H9 (cell line): ENCODE results near the gene PRKAG2. TPM values are rescaled to one million over a fixed set of nuclear protein-coding genes. Genes with fewer than 3 reads are reported as not detected.

Source experiments
- DNase-seq: peaks from one replicate; pipeline ENCODE4 v3.0.0-alpha.2; 2017
- H2AFZ ChIP-seq: one replicate; pipeline ENCODE4 v1.6.1; 2013; ENCODE audit warnings: mild to moderate bottlenecking, low read length, control low read depth, moderate library complexity
- H2AK5ac ChIP-seq: 2 replicates; pipeline ENCODE4 v1.6.1; 2013; ENCODE audit warnings: low read length, control low read depth, mixed read lengths; ENCODE audit not compliant: insufficient read length
- H2BK120ac ChIP-seq: one replicate; pipeline ENCODE4 v1.6.1; 2013; ENCODE audit warnings: low read depth, mild to moderate bottlenecking, low read length, control low read depth, inconsistent platforms; ENCODE audit not compliant: poor library complexity, severe bottlenecking
- H2BK12ac ChIP-seq: 2 replicates; pipeline ENCODE4 v1.6.1; 2013; ENCODE audit warnings: low read length, control low read depth, mixed read lengths, low read depth; ENCODE audit not compliant: insufficient read length
- H2BK15ac ChIP-seq: 2 replicates; pipeline ENCODE4 v1.6.1; 2013; ENCODE audit warnings: low read depth, low read length, control low read depth
- H2BK20ac ChIP-seq: one replicate; pipeline ENCODE4 v1.6.1; 2013; ENCODE audit warnings: low read depth, mild to moderate bottlenecking, low read length, control low read depth, inconsistent platforms; ENCODE audit not compliant: poor library complexity, severe bottlenecking
- H2BK5ac ChIP-seq: 2 replicates; pipeline ENCODE4 v1.6.1; 2013; ENCODE audit warnings: low read length, control low read depth, mixed read lengths; ENCODE audit not compliant: insufficient read length
- H3K14ac ChIP-seq: 2 replicates; pipeline ENCODE4 v1.6.1; 2013; ENCODE audit warnings: low read length, control low read depth; ENCODE audit not compliant: insufficient read depth
- H3K18ac ChIP-seq: 2 replicates; pipeline ENCODE4 v1.6.1; 2013; ENCODE audit warnings: low read depth, mild to moderate bottlenecking, mixed read lengths, low read length, control low read depth; ENCODE audit not compliant: insufficient read length
- H3K23ac ChIP-seq: 2 replicates; pipeline ENCODE4 v1.6.1; 2013; ENCODE audit warnings: low read length, control low read depth, mixed read lengths, low read depth; ENCODE audit not compliant: insufficient read length
- H3K23me2 ChIP-seq: 2 replicates; pipeline ENCODE4 v1.6.1; 2013; ENCODE audit warnings: low read depth, mild to moderate bottlenecking, mixed read lengths, low read length, control low read depth; ENCODE audit not compliant: insufficient read length, poor library complexity, severe bottlenecking
- H3K27ac ChIP-seq: 2 replicates; pipeline ENCODE4 v1.5.1; 2013; ENCODE audit warnings: low read length, control low read depth, mixed read lengths, low read depth; ENCODE audit not compliant: insufficient read length
- H3K27me3 ChIP-seq: 2 replicates; pipeline ENCODE4 v1.6.1; 2013; ENCODE audit warnings: low read length, control low read depth, inconsistent platforms; ENCODE audit not compliant: insufficient read depth
- H3K4ac ChIP-seq: 2 replicates; pipeline ENCODE4 v1.6.1; 2013; ENCODE audit warnings: low read depth, mild to moderate bottlenecking, control low read depth, inconsistent platforms, low read length, moderate library complexity
- H3K4me1 ChIP-seq: 2 replicates; pipeline ENCODE4 v1.6.1; 2013; ENCODE audit warnings: low read length, control low read depth, inconsistent platforms; ENCODE audit not compliant: insufficient read depth
- H3K4me2 ChIP-seq: 2 replicates; pipeline ENCODE4 v1.6.1; 2013; ENCODE audit warnings: low read length, control low read depth, mixed read lengths; ENCODE audit not compliant: insufficient read length, insufficient read depth
- H3K56ac ChIP-seq: 2 replicates; pipeline ENCODE4 v1.6.1; 2013; ENCODE audit warnings: low read depth, mild to moderate bottlenecking, mixed read lengths, low read length, control low read depth; ENCODE audit not compliant: insufficient read length
- H3K79me1 ChIP-seq: 2 replicates; pipeline ENCODE4 v1.6.1; 2013; ENCODE audit warnings: low read depth, mild to moderate bottlenecking, moderate library complexity, low read length, control low read depth, inconsistent platforms; ENCODE audit not compliant: insufficient read depth, poor library complexity, severe bottlenecking
- H3K79me2 ChIP-seq: 2 replicates; pipeline ENCODE4 v1.6.1; 2013; ENCODE audit warnings: low read length, control low read depth, inconsistent platforms; ENCODE audit not compliant: insufficient read depth
- H3K9ac ChIP-seq: 2 replicates; pipeline ENCODE4 v1.6.1; 2013; ENCODE audit warnings: low read length, control low read depth, mixed read lengths; ENCODE audit not compliant: insufficient read length; ENCODE audit errors: extremely low read depth
- H3K9me3 ChIP-seq: one replicate; pipeline ENCODE4 v1.6.1; 2013; ENCODE audit warnings: low read depth, low read length, inconsistent platforms; ENCODE audit not compliant: control insufficient read depth
- H3T11ph ChIP-seq: one replicate; pipeline ENCODE4 v1.6.1; 2013; ENCODE audit warnings: mild to moderate bottlenecking, low read length, control low read depth, inconsistent platforms
- H4K20me1 ChIP-seq: one replicate; pipeline ENCODE4 v1.6.1; 2013; ENCODE audit not compliant: control insufficient read depth, insufficient read length, insufficient read depth
- H4K5ac ChIP-seq: 2 replicates; pipeline ENCODE4 v1.6.1; 2013; ENCODE audit warnings: low read depth, mild to moderate bottlenecking, mixed read lengths, low read length, control low read depth; ENCODE audit not compliant: insufficient read length
- H4K8ac ChIP-seq: replicated peaks from 2 replicates; pipeline ENCODE4 v1.6.1; 2013; ENCODE audit warnings: low read length, control low read depth, mixed read lengths, low read depth; ENCODE audit not compliant: insufficient read length
- H4K91ac ChIP-seq: 2 replicates; pipeline ENCODE4 v1.6.1; 2013; ENCODE audit warnings: low read depth, mild to moderate bottlenecking, moderate library complexity, mixed read lengths, low read length, control low read depth; ENCODE audit not compliant: insufficient read length
- H3K27ac Mint-ChIP-seq, 3 experiments: 2 replicates in 2 of 3; 3 replicates in 1 of 3; pipeline ENCODE4 v1.8.0; 2020 to 2021; ENCODE audit warnings: mixed read lengths in 3 of 3, mild to moderate bottlenecking in 1 of 3, moderate library complexity in 1 of 3
- H3K27me3 Mint-ChIP-seq: 2 replicates; pipeline ENCODE4 v1.8.0; 2021; ENCODE audit warnings: low read depth, mild to moderate bottlenecking, moderate library complexity, mixed read lengths
- H3K36me3 Mint-ChIP-seq, 3 experiments: 2 replicates in 2 of 3; 3 replicates in 1 of 3; pipeline ENCODE4 v1.8.0; 2020 to 2021; ENCODE audit warnings: low read depth in 3 of 3, mixed read lengths in 3 of 3; ENCODE audit not compliant: insufficient read depth in 1 of 3
- H3K4me1 Mint-ChIP-seq, 2 experiments: 2 replicates each; pipeline ENCODE4 v1.8.0; 2020; ENCODE audit warnings: mixed read lengths in 2 of 2
- H3K4me3 Mint-ChIP-seq, 2 experiments: 2 replicates in 1 of 2; 3 replicates in 1 of 2; pipeline ENCODE4 v1.8.0; 2020 to 2021; ENCODE audit warnings: mild to moderate bottlenecking in 2 of 2, mixed read lengths in 2 of 2, moderate library complexity in 1 of 2
- H3K9me3 Mint-ChIP-seq, 2 experiments: 2 replicates in 1 of 2; 3 replicates in 1 of 2; pipeline ENCODE4 v1.8.0; 2020; ENCODE audit warnings: mild to moderate bottlenecking in 2 of 2, mixed read lengths in 2 of 2, moderate library complexity in 1 of 2
- WGBS: extraction: QIAGEN DNeasy Blood & Tissue Kit; methylation state at CpG from one replicate; pipeline ENCODE4 v1.1.7; 2013; ENCODE audit warnings: missing lambda C conversion rate, low lambda C conversion rate, mixed read lengths; ENCODE audit not compliant: insufficient read length; ENCODE audit errors: extremely low coverage; 5-methylcytosine and 5-hydroxymethylcytosine counted together
- total RNA-seq: library from RNA; stranded (reverse); gene quantifications from 2 replicates; pipeline ENCODE4 v1.2.1, GENCODE V29; 2021
- TF ChIP-seq, protein P1 (sequence below): fragments of 200-600 bp; sonication (generic); conservative IDR thresholded peaks from 3 replicates; pipeline ENCODE4 v1.8.0; 2021; ENCODE audit warnings: antibody characterized with exemption, mild to moderate bottlenecking

The PRKAG2 gene
- total RNA-seq, 1 experiment from 2014 or later, result 11.8 TPM

DNA sequence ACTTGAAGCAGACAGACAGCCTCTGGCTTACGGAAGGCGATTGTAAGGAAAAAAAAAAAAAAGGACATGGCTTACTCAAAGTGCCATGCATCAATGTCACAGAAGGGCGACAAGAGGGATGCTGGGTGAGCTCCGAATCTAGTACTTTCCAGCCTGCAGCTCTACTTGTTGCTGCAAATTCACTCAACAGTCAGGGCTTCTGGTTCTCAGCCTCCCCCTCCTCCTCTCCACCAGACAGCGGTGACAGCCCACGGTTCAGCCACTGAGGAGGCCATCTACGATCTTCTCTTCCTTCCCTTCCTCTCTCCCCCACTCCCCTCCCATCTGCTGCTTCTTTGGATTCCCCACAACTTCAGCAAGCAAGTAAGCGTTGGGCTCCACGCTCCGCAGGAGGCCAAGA lies 63.5 kb downstream of the PRKAG2 start:
- H3K4me1 Mint-ChIP-seq, result peaks cover 32 to 45% of the 10 kb centered on the region in 2 experiments
- Histone ChIP-seq H3K56ac (no peak overlapping the region), H2BK5ac (no peak overlapping the region), H2BK15ac (no peak overlapping the region), H3K23me2 (peaks cover 4% of the 10 kb centered on the region), H3K14ac (no peak overlapping the region), H3K79me1 (no peaks in the 10 kb centered on the region), H3K27ac (no peak overlapping the region), H3K23ac (no peak overlapping the region), H3K18ac (no peak overlapping the region), H4K8ac (no peak overlapping the region), H3K9me3 (no peaks in the 10 kb centered on the region), H2AK5ac (no peak overlapping the region), H3K4me2 (no peak overlapping the region), H4K5ac (no peak overlapping the region), H3K4ac (no peak overlapping the region), H3K79me2 (no peaks in the 10 kb centered on the region), H3K27me3 (no peaks in the 10 kb centered on the region; the same call in 1 of the 2 replicates), H2BK120ac (no peak overlapping the region), H4K20me1 (no peaks in the 10 kb centered on the region), H3K9ac (no peak overlapping the region), H2BK12ac (no peak overlapping the region), H3K4me1 (peaks cover 5% of the 10 kb centered on the region), H4K91ac (no peak overlapping the region), H2AFZ (no peak overlapping the region), H2BK20ac (no peak overlapping the region), H3T11ph (no peak overlapping the region)
- H3K36me3 Mint-ChIP-seq, result no peaks in the 10 kb centered on the region
- TF ChIP-seq, protein P1, sequence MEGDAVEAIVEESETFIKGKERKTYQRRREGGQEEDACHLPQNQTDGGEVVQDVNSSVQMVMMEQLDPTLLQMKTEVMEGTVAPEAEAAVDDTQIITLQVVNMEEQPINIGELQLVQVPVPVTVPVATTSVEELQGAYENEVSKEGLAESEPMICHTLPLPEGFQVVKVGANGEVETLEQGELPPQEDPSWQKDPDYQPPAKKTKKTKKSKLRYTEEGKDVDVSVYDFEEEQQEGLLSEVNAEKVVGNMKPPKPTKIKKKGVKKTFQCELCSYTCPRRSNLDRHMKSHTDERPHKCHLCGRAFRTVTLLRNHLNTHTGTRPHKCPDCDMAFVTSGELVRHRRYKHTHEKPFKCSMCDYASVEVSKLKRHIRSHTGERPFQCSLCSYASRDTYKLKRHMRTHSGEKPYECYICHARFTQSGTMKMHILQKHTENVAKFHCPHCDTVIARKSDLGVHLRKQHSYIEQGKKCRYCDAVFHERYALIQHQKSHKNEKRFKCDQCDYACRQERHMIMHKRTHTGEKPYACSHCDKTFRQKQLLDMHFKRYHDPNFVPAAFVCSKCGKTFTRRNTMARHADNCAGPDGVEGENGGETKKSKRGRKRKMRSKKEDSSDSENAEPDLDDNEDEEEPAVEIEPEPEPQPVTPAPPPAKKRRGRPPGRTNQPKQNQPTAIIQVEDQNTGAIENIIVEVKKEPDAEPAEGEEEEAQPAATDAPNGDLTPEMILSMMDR, result no peak
- H3K27ac Mint-ChIP-seq, result no peak overlapping the region; a peak in 1 of 7 replicates
- no CpG with 5 or more reads among the region's 10 CpGs for WGBS
- peaks cover 48% of the 10 kb centered on the region for H3K27me3 Mint-ChIP-seq
- no peak for DNase-seq
- no peaks in the 10 kb centered on the region for H3K9me3 Mint-ChIP-seq
- H3K4me3 Mint-ChIP-seq, result peak overlapping the region in 1 of 2 experiments; percentile 48; a peak in 1 of 5 replicates
